Sigmoid colon (tissue), 7 donors: ENCODE measurements around the gene SEMA5B. TPM values are rescaled to one million over a fixed set of nuclear protein-coding genes. Genes with fewer than 3 reads are reported as not detected.

ENCODE experiments used
- DNase-seq: peaks from one replicate; pipeline ENCODE4 v3.0.0-alpha.2; 2019
- H3K27ac ChIP-seq, 4 donors: fragments of 200-600 bp; sonication (generic); one replicate each; pipeline ENCODE4 v1.5.1; 2016 to 2019; ENCODE audit warnings: mild to moderate bottlenecking in 1 of 4
- H3K27me3 ChIP-seq, 3 donors: fragments of 200-600 bp; sonication (generic); one replicate each; pipeline ENCODE4 v1.5.1; 2019; ENCODE audit warnings: mild to moderate bottlenecking in 1 of 3
- H3K36me3 ChIP-seq, 4 donors: fragments of 200-600 bp; sonication (generic); one replicate each; pipeline ENCODE4 v1.5.1; 2016 to 2019
- H3K4me1 ChIP-seq, 4 donors: fragments of 200-600 bp; sonication (generic); one replicate each; pipeline ENCODE4 v1.5.1; 2017 to 2019
- H3K4me3 ChIP-seq, 4 donors: fragments of 200-600 bp; sonication (generic); one replicate each; pipeline ENCODE4 v1.5.1; 2017 to 2019; ENCODE audit warnings: mild to moderate bottlenecking in 2 of 4, moderate library complexity in 1 of 4
- H3K9me3 ChIP-seq, 4 donors: fragments of 200-600 bp in 3 of 4; sonication (generic) in 3 of 4; one replicate each; pipeline versions ENCODE4 v1.5.1 to v1.6.1; 2013 to 2019
- CTCF ChIP-seq, 4 experiments: fragments of 450-650 bp in 3 of 4; fragments of 200-600 bp in 1 of 4; IDR thresholded peaks; one replicate each; pipeline ENCODE4 v1.5.1; 2016 to 2019; ENCODE audit warnings: antibody characterized with exemption in 4 of 4, mild to moderate bottlenecking in 3 of 4, moderate library complexity in 2 of 4
- EP300 ChIP-seq, 4 donors: sonication (generic); formaldehyde crosslinking; IDR thresholded peaks; one replicate each; pipeline ENCODE4 v1.6.1; 2017; ENCODE audit warnings: antibody characterized with exemption in 4 of 4
- POLR2A ChIP-seq, 2 donors: fragments of 450-650 bp; IDR thresholded peaks; one replicate each; pipeline ENCODE4 v1.6.1; 2016; ENCODE audit warnings: antibody characterized with exemption in 2 of 2, mild to moderate bottlenecking in 2 of 2, moderate library complexity in 2 of 2
- POLR2AphosphoS5 ChIP-seq, 4 donors: sonication (generic); formaldehyde crosslinking; IDR thresholded peaks; one replicate each; pipeline ENCODE4 v1.6.1; 2017; ENCODE audit warnings: antibody characterized with exemption in 4 of 4
- WGBS, 2 donors: extraction: QIAGEN DNeasy Blood & Tissue Kit; methylation state at CpG; one replicate each; pipeline ENCODE4 v1.1.7; 2013; 5-methylcytosine and 5-hydroxymethylcytosine counted together
- intact Hi-C: fragments of 100-400 bp; cut with DNase I; formaldehyde crosslinking; loops from one replicate; pipeline ENCODE4 v1.15.1; 2023
- polyA plus RNA-seq, 3 donors: library from polyadenylated mRNA; stranded (reverse); fragments of 200-250 nt; gene quantifications; one replicate each; pipeline ENCODE4 v1.2.3, GENCODE V29; 2013
- total RNA-seq, 4 donors: library from RNA; depleted of rRNA; stranded (reverse); fragments of >200 nt; gene quantifications; one replicate each; pipeline ENCODE4 v1.1.0, GENCODE V29; 2016
- donor health status: healthy with polysubstance abuse.
- donor health status: Bipolar disorder and iron deficiency.
- donor health status: healthy.

SEMA5B gene
- total and polyA plus RNA-seq, 7 donors = 0.36 to 0.69 (median 0.55) TPM; not detected in 2

- no peaks in the 10 kb centered on the region for H3K9me3 ChIP-seq
- no peak for DNase-seq
- no peaks in the 10 kb centered on the region for H3K36me3 ChIP-seq
- WGBS, 2 donors = 75 to 79% methylated on average over 1 of the region's 1 CpG
- intact Hi-C loops = no loop called here
- H3K27ac ChIP-seq = no peak overlapping the region
- no peaks in the 10 kb centered on the region for H3K27me3 ChIP-seq
- TF ChIP-seq POLR2A (IDR thresholded peaks at IDR 0.05) = no peak
- no peak for TF ChIP-seq EP300 (IDR thresholded peaks at IDR 0.05)
- no peak for TF ChIP-seq CTCF (IDR thresholded peaks at IDR 0.05)
- TF ChIP-seq POLR2AphosphoS5 (IDR thresholded peaks at IDR 0.05) = no peak
- no peaks in the 10 kb centered on the region for H3K4me1 ChIP-seq
- H3K4me3 ChIP-seq = no peak overlapping the region
Observed at GRCh38 chr3:123018683-123019082, 8.9 kb downstream of the SEMA5B start.

- intact Hi-C loops = no loop called here
- no peak for DNase-seq
- WGBS, 2 donors = 83 to 93% methylated on average over 4 of the region's 4 CpGs
- Histone ChIP-seq H3K4me3 (no peak overlapping the region), H3K4me1 (no peaks in the 10 kb centered on the region), H3K27me3 (no peaks in the 10 kb centered on the region), H3K27ac (no peak overlapping the region), H3K36me3 (no peaks in the 10 kb centered on the region), H3K9me3 (no peaks in the 10 kb centered on the region)
- no peak for TF ChIP-seq EP300 (IDR thresholded peaks at IDR 0.05)
- no peak for TF ChIP-seq CTCF (IDR thresholded peaks at IDR 0.05)
- no peak for TF ChIP-seq POLR2A (IDR thresholded peaks at IDR 0.05)
- no peak for TF ChIP-seq POLR2AphosphoS5 (IDR thresholded peaks at IDR 0.05)
Observed at GRCh38 chr3:123015596-123015995, 12.0 kb downstream of the SEMA5B start.

- intact Hi-C loops = no loop called here
- 70% methylated on average over 6 of the region's 6 CpGs for WGBS, 2 donors
- Histone ChIP-seq H3K27ac (no peak overlapping the region), H3K27me3 (no peaks in the 10 kb centered on the region), H3K9me3 (no peaks in the 10 kb centered on the region), H3K4me3 (no peak overlapping the region), H3K4me1 (no peaks in the 10 kb centered on the region), H3K36me3 (no peaks in the 10 kb centered on the region)
- no peak for DNase-seq
- no peak for TF ChIP-seq POLR2A (IDR thresholded peaks at IDR 0.05)
- no peak for TF ChIP-seq CTCF (IDR thresholded peaks at IDR 0.05)
- no peak for TF ChIP-seq EP300 (IDR thresholded peaks at IDR 0.05)
- TF ChIP-seq POLR2AphosphoS5 (IDR thresholded peaks at IDR 0.05) = no peak
Observed at GRCh38 chr3:123013876-123014275, 13.7 kb downstream of the SEMA5B start.

GRCh38 chr3:123012652-123013051 is 14.9 kb downstream of the SEMA5B start:
- intact Hi-C loops = no loop called here
- DNase-seq = no peak
- Histone ChIP-seq H3K4me1 (no peaks in the 10 kb centered on the region), H3K27ac (no peak overlapping the region), H3K27me3 (no peaks in the 10 kb centered on the region), H3K36me3 (no peaks in the 10 kb centered on the region), H3K9me3 (no peaks in the 10 kb centered on the region), H3K4me3 (no peak overlapping the region)
- TF ChIP-seq EP300 (IDR thresholded peaks at IDR 0.05) (no peak), POLR2A (IDR thresholded peaks at IDR 0.05) (no peak)
- 95 to 98% methylated on average over 1 of the region's 1 CpG for WGBS, 2 donors

- no peak overlapping the region for H3K27ac ChIP-seq
- H3K4me3 ChIP-seq = no peak overlapping the region
- WGBS, 2 donors = 78 to 95% methylated on average over 1 of the region's 1 CpG
- no peaks in the 10 kb centered on the region for H3K9me3 ChIP-seq
- intact Hi-C loops = no loop called here
- DNase-seq = no peak
- H3K4me1 ChIP-seq = no peaks in the 10 kb centered on the region
- TF ChIP-seq POLR2A (IDR thresholded peaks at IDR 0.05) (no peak), EP300 (IDR thresholded peaks at IDR 0.05) (no peak), POLR2AphosphoS5 (IDR thresholded peaks at IDR 0.05) (no peak), CTCF (IDR thresholded peaks at IDR 0.05) (no peak)
- H3K36me3 ChIP-seq = no peaks in the 10 kb centered on the region
- H3K27me3 ChIP-seq = no peaks in the 10 kb centered on the region
Observed at GRCh38 chr3:123011447-123011846, 16.1 kb downstream of the SEMA5B start.
